HCEC 1CT (cell line): ENCODE measurements around the gene SRP9.
"Not testable (repeated sequence)": the region's sequence is repeated elsewhere in the genome, so short reads cannot be mapped to it uniquely, and the experiment has no call there.

Source experiments
- DNase-seq: peaks from one replicate; pipeline ENCODE4 v3.0.0-alpha.2; 2017

Gene SRP9

GRCh38 chr1:225757927-225758656 is 19.5 kb upstream of the SRP9 start:
- no peak for DNase-seq

- not testable (repeated sequence) for DNase-seq
Observed at GRCh38 chr1:225759972-225760371, 17.7 kb upstream of the SRP9 start.

- no peak for DNase-seq
Observed at GRCh38 chr1:225760531-225760930, 17.1 kb upstream of the SRP9 start.

GRCh38 chr1:225761395-225761794 is 16.2 kb upstream of the SRP9 start:
- DNase-seq: not testable (repeated sequence)

- no peak for DNase-seq
Observed at GRCh38 chr1:225762002-225762441, 15.6 kb upstream of the SRP9 start.

- no peak for DNase-seq
Observed at GRCh38 chr1:225762444-225762843, 15.2 kb upstream of the SRP9 start.

GRCh38 chr1:225763716-225764548 is 13.7 kb upstream of the SRP9 start:
- DNase-seq: peak; percentile 8

GRCh38 chr1:225765982-225766674 is 11.5 kb upstream of the SRP9 start:
- no peak for DNase-seq

- peak; percentile 93 for DNase-seq
Observed at GRCh38 chr1:225766967-225767633, 10.5 kb upstream of the SRP9 start.

GRCh38 chr1:225767634-225768540 is 9.7 kb upstream of the SRP9 start:
- DNase-seq: peak; percentile 74

- DNase-seq: no peak
Observed at GRCh38 chr1:225768662-225769426, 8.8 kb upstream of the SRP9 start.

- DNase-seq: no peak
Observed at GRCh38 chr1:225769687-225770086, 7.9 kb upstream of the SRP9 start.

- DNase-seq: no peak
Observed at GRCh38 chr1:225770561-225771248, 6.9 kb upstream of the SRP9 start.

- DNase-seq: no peak
Observed at GRCh38 chr1:225771661-225772322, 5.8 kb upstream of the SRP9 start.

- peak; percentile 78 for DNase-seq
Observed at GRCh38 chr1:225772323-225772768, 5.3 kb upstream of the SRP9 start.

- no peak for DNase-seq
Observed at GRCh38 chr1:225772848-225773247, 4.8 kb upstream of the SRP9 start.

- no peak for DNase-seq
Observed at GRCh38 chr1:225774281-225775147, 3.1 kb upstream of the SRP9 start.

GRCh38 chr1:225776294-225776693 is 1.3 kb upstream of the SRP9 start:
- no peak for DNase-seq
